Sigmoid colon (tissue), 4 donors: Measurements from ENCODE around the gene NRXN3.

ENCODE experiments used
- POLR2A ChIP-seq, 2 donors: fragments of 450-650 bp; IDR thresholded peaks; one replicate each; pipeline ENCODE4 v1.6.1; 2016; ENCODE audit warnings: antibody characterized with exemption in 2 of 2, mild to moderate bottlenecking in 2 of 2, moderate library complexity in 2 of 2
- POLR2AphosphoS5 ChIP-seq, 4 donors: sonication (generic); formaldehyde crosslinking; IDR thresholded peaks; one replicate each; pipeline ENCODE4 v1.6.1; 2017; ENCODE audit warnings: antibody characterized with exemption in 4 of 4
- TF ChIP-seq, protein P1 (sequence below), 4 experiments: fragments of 450-650 bp in 3 of 4; fragments of 200-600 bp in 1 of 4; IDR thresholded peaks; one replicate each; pipeline ENCODE4 v1.5.1; 2016 to 2019; ENCODE audit warnings: antibody characterized with exemption in 4 of 4, mild to moderate bottlenecking in 3 of 4, moderate library complexity in 2 of 4

DNA sequence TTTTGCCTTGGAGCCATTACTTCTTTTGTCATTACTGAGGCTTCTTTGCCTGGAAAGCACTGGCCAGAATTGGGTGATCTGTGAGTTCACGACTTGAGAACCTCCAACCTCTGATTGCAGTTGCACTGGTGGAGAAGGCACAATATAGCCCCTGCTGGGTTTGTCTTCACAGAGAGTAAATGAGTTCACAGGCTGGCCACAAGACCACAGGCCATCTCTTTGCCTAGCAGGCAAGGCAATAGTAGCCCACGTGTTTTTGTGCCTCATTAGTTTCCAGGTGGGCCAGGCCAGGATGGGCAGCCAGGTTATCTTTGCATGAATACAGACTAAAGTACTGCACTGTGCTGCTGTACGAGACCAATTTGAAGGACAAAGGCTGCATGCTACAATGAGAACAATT lies 468.8 kb downstream of the NRXN3 start:
- TF ChIP-seq, protein P1, sequence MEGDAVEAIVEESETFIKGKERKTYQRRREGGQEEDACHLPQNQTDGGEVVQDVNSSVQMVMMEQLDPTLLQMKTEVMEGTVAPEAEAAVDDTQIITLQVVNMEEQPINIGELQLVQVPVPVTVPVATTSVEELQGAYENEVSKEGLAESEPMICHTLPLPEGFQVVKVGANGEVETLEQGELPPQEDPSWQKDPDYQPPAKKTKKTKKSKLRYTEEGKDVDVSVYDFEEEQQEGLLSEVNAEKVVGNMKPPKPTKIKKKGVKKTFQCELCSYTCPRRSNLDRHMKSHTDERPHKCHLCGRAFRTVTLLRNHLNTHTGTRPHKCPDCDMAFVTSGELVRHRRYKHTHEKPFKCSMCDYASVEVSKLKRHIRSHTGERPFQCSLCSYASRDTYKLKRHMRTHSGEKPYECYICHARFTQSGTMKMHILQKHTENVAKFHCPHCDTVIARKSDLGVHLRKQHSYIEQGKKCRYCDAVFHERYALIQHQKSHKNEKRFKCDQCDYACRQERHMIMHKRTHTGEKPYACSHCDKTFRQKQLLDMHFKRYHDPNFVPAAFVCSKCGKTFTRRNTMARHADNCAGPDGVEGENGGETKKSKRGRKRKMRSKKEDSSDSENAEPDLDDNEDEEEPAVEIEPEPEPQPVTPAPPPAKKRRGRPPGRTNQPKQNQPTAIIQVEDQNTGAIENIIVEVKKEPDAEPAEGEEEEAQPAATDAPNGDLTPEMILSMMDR (IDR thresholded peaks at IDR 0.05), result no peak
- TF ChIP-seq POLR2A (IDR thresholded peaks at IDR 0.05) (no peak), POLR2AphosphoS5 (IDR thresholded peaks at IDR 0.05) (no peak)
